Activated CD8-positive, alpha-beta memory T cell treated with anti-CD3 and anti-CD28 coated beads for 24 hours (primary cell): ENCODE results near the gene CNTNAP2.

Source experiments
- DNase-seq: peaks from one replicate; pipeline ENCODE4 v3.0.0-alpha.2; 2020

Gene CNTNAP2

GRCh38 chr7:146314962-146315361, 198.4 kb downstream of the CNTNAP2 start:
- no peak for DNase-seq

GRCh38 chr7:146319629-146320028, 203.0 kb downstream of the CNTNAP2 start:
- no peak for DNase-seq

- no peak for DNase-seq
These were observed 204.7 kb downstream of the CNTNAP2 start for GRCh38 chr7:146321301-146321700.

GRCh38 chr7:146331369-146331768, 214.8 kb downstream of the CNTNAP2 start:
- DNase-seq = no peak

- no peak for DNase-seq
These were observed 228.7 kb downstream of the CNTNAP2 start for GRCh38 chr7:146345251-146345650.

- no peak for DNase-seq
These were observed 229.5 kb downstream of the CNTNAP2 start for GRCh38 chr7:146346096-146346495.

- DNase-seq = no peak
These were observed 238.6 kb downstream of the CNTNAP2 start for GRCh38 chr7:146355216-146355615.

- DNase-seq = no peak
These were observed 242.6 kb downstream of the CNTNAP2 start for GRCh38 chr7:146359176-146359575.

GRCh38 chr7:146366938-146367337, 250.3 kb downstream of the CNTNAP2 start:
- no peak for DNase-seq

GRCh38 chr7:146370171-146370570, 253.6 kb downstream of the CNTNAP2 start:
- DNase-seq = no peak

GRCh38 chr7:146375170-146375569, 258.6 kb downstream of the CNTNAP2 start:
- no peak for DNase-seq

- DNase-seq = no peak
These were observed 261.6 kb downstream of the CNTNAP2 start for GRCh38 chr7:146378196-146378595.

- no peak for DNase-seq
These were observed 270.5 kb downstream of the CNTNAP2 start for GRCh38 chr7:146387140-146387539.

GRCh38 chr7:146388928-146389327, 272.3 kb downstream of the CNTNAP2 start:
- no peak for DNase-seq

GRCh38 chr7:146393346-146393745, 276.7 kb downstream of the CNTNAP2 start:
- no peak for DNase-seq

GRCh38 chr7:146397141-146397540, 280.5 kb downstream of the CNTNAP2 start:
- DNase-seq = no peak

GRCh38 chr7:146401939-146402338, 285.3 kb downstream of the CNTNAP2 start:
- DNase-seq = no peak

- DNase-seq = no peak
These were observed 289.1 kb downstream of the CNTNAP2 start for GRCh38 chr7:146405737-146406136.

- no peak for DNase-seq
These were observed 295.4 kb downstream of the CNTNAP2 start for GRCh38 chr7:146411975-146412374.

- no peak for DNase-seq
These were observed 296.2 kb downstream of the CNTNAP2 start for GRCh38 chr7:146412781-146413180.

- DNase-seq = no peak
These were observed 297.8 kb downstream of the CNTNAP2 start for GRCh38 chr7:146414373-146414772.

- DNase-seq = no peak
These were observed 298.3 kb downstream of the CNTNAP2 start for GRCh38 chr7:146414937-146415336.

- no peak for DNase-seq
These were observed 300.6 kb downstream of the CNTNAP2 start for GRCh38 chr7:146417176-146417575.

- DNase-seq = no peak
These were observed 306.8 kb downstream of the CNTNAP2 start for GRCh38 chr7:146423446-146423845.

GRCh38 chr7:146424084-146424483, 307.5 kb downstream of the CNTNAP2 start:
- no peak for DNase-seq

- DNase-seq = no peak
These were observed 316.9 kb downstream of the CNTNAP2 start for GRCh38 chr7:146433501-146433900.
